Right lung (tissue), 5 donors: ENCODE data around the gene PDE4B. TPM values are rescaled to one million over a fixed set of nuclear protein-coding genes. Genes with fewer than 3 reads are reported as not detected.
"Not testable (repeated sequence)": the region's sequence is repeated elsewhere in the genome, so short reads cannot be mapped to it uniquely, and the experiment has no call there.

Source experiments
- DNase-seq, 2 donors: peaks; one replicate each; pipeline ENCODE4 v3.0.0-alpha.2; 2013
- polyA plus RNA-seq, 5 donors: library from polyadenylated mRNA; unstranded; fragments of 120-200 nt; gene quantifications; one replicate each; pipeline versions ENCODE4 v1.2.1 to v1.2.3, GENCODE V29; 2013; ENCODE audit warnings: inconsistent platforms in 1 of 5, low replicate concordance in 1 of 5; ENCODE audit not compliant: insufficient read length in 5 of 5, insufficient read depth in 1 of 5

Gene PDE4B
- polyA plus RNA-seq, 5 donors: 15.4 to 45.9 (median 20.2) TPM

GRCh38 chr1:66048011-66048410 lies 255.3 kb downstream of the PDE4B start:
- DNase-seq: no peak

GRCh38 chr1:66050123-66050522 lies 257.4 kb downstream of the PDE4B start:
- DNase-seq: no peak

- no peak for DNase-seq
Observed at GRCh38 chr1:66050633-66051032, 257.9 kb downstream of the PDE4B start.

- no peak for DNase-seq
Observed at GRCh38 chr1:66055092-66055491, 262.4 kb downstream of the PDE4B start.

GRCh38 chr1:66057448-66057847 lies 264.8 kb downstream of the PDE4B start:
- DNase-seq: not testable (repeated sequence)

- DNase-seq: no peak
Observed at GRCh38 chr1:66058558-66058957, 265.9 kb downstream of the PDE4B start.

GRCh38 chr1:66067219-66067618 lies 274.5 kb downstream of the PDE4B start:
- DNase-seq: not testable (repeated sequence)

GRCh38 chr1:66069976-66070876 lies 277.5 kb downstream of the PDE4B start:
- no peak for DNase-seq

- DNase-seq: no peak
Observed at GRCh38 chr1:66073388-66073787, 280.7 kb downstream of the PDE4B start.

GRCh38 chr1:66074147-66074546 lies 281.5 kb downstream of the PDE4B start:
- no peak for DNase-seq

- DNase-seq: no peak
Observed at GRCh38 chr1:66078412-66078811, 285.7 kb downstream of the PDE4B start.

GRCh38 chr1:66083003-66083402 lies 290.3 kb downstream of the PDE4B start:
- DNase-seq: no peak

- DNase-seq: no peak
Observed at GRCh38 chr1:66084442-66084841, 291.7 kb downstream of the PDE4B start.

GRCh38 chr1:66085600-66085999 lies 292.9 kb downstream of the PDE4B start:
- no peak for DNase-seq

- no peak for DNase-seq
Observed at GRCh38 chr1:66088787-66089186, 296.1 kb downstream of the PDE4B start.

GRCh38 chr1:66090859-66091457 lies 298.3 kb downstream of the PDE4B start:
- no peak for DNase-seq

- DNase-seq: no peak
Observed at GRCh38 chr1:66095190-66095589, 302.5 kb downstream of the PDE4B start.

- DNase-seq: not testable (repeated sequence)
Observed at GRCh38 chr1:66100959-66101358, 308.3 kb downstream of the PDE4B start.

- not testable (repeated sequence) for DNase-seq
Observed at GRCh38 chr1:66104076-66104475, 311.4 kb downstream of the PDE4B start.

- no peak for DNase-seq
Observed at GRCh38 chr1:66108624-66109023, 315.9 kb downstream of the PDE4B start.

GRCh38 chr1:66112744-66113400 lies 320.2 kb downstream of the PDE4B start:
- DNase-seq: no peak

GRCh38 chr1:66119148-66119547 lies 326.5 kb downstream of the PDE4B start:
- DNase-seq: no peak

- no peak for DNase-seq
Observed at GRCh38 chr1:66124670-66125069, 332.0 kb downstream of the PDE4B start.
